Activated CD4-positive, alpha-beta T cell treated with anti-CD3 and anti-CD28 coated beads, Interleukin-2, amount 50 U/mL, for 24 hours (primary cell): ENCODE measurements around the gene C16orf95.
"Not testable (repeated sequence)": the region's sequence is repeated elsewhere in the genome, so short reads cannot be mapped to it uniquely, and the experiment has no call there.

ENCODE experiments used
- DNase-seq, 2 donors: peaks; one replicate each; pipeline ENCODE4 v3.0.0-alpha.2; 2020; ENCODE audit warnings: low read depth in 1 of 2, low spot score in 1 of 2

C16orf95 gene

GRCh38 chr16:87316923-87317749 lies at the start of gene C16orf95:
Gene C16orf95 (minus strand): TSS chr16:87317392. CDS start chr16:87317242, 150 bp downstream.
- peak; percentile 96 to 99 for DNase-seq

GRCh38 chr16:87366930-87367329 lies 49.7 kb upstream of the C16orf95 start:
- DNase-seq, result no peak

DNA sequence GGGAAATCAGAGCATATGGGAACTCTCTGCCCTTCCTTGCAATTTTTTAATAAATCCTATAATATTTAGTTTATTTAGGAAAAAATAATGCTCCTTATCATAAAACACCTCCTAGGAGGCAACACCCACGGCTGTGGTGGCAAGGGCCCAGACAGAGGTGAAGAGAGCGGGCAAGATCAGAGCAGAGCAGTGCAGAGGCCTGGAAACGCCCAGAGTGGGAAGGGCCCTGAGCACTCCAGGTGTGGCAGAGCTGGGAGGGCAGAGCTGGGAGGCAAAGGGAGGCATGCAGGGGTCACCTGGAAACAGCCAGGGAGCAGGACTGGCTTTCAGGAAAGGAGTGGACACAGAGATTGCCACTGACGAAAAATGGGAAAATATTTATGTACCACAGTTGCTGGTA lies 49.1 kb upstream of the C16orf95 start:
- DNase-seq, result no peak

DNA sequence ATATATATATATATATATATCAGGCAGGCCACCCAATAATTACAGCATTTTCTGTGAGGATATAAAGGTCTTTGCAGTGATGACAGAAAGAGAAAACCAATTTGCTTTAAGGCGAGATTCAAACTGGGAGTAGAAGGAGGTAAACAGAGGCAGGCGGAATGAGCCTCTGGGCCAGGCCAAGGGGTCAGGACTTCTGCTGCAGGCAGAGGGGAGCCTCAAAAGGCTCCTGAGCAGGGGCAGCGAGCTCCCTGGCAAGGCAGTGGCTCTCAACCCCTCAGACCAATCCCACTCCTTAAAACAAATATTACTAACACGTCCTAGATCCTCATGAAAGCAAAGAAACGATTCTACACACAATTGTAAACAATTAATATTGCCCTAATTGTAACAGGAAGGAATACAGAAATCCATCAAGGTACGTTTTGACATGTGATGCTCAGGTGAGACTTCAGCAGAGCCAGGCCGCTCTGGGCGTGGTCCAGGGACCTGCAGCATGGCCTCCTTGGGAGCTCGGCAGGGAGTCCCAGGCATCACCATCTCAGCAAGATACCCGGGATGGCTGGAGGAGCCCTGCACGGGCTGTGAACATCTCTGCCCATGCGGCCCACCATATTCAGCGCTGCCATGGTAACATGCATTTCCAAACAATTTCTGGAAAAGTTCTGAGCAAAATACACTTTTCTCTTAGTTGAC lies 48.0 kb upstream of the C16orf95 start:
- no peak for DNase-seq

DNA sequence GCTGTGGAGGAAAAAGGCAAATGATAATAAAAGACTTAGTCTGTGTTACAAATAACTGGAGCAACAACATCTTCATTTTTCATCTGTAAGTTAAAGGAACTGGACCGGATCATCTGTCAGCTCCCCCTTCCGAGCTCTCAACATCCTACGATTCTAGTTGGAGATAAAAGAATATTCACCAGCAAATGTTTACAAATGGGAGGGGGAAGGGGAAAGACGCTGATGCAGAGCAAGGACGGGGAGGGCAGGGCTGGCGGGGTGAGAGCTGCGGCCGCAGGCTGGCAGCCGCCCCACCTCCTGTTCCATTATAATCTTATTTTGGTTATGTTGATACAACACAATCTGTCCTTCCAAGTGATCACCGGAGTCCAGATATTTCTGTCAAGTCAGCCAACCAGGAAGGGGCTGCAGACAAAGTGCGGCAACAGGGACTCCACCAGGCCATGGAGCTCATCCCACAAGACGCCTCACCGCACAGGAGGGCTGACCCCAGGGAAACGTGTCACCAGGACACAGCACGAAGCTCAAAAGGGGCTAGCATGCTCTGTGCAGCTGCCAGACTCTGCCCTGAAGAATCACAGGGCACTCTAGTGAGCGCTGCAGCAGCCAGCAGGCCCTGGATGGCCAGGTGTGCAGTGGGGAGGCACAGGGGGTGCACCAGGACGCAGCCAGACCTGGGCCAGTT lies 46.7 kb upstream of the C16orf95 start:
- no peak for DNase-seq

GRCh38 chr16:87362828-87363559 lies 45.8 kb upstream of the C16orf95 start:
- not testable (repeated sequence) for DNase-seq

GRCh38 chr16:87361916-87362619 lies 44.9 kb upstream of the C16orf95 start:
- no peak for DNase-seq

DNA sequence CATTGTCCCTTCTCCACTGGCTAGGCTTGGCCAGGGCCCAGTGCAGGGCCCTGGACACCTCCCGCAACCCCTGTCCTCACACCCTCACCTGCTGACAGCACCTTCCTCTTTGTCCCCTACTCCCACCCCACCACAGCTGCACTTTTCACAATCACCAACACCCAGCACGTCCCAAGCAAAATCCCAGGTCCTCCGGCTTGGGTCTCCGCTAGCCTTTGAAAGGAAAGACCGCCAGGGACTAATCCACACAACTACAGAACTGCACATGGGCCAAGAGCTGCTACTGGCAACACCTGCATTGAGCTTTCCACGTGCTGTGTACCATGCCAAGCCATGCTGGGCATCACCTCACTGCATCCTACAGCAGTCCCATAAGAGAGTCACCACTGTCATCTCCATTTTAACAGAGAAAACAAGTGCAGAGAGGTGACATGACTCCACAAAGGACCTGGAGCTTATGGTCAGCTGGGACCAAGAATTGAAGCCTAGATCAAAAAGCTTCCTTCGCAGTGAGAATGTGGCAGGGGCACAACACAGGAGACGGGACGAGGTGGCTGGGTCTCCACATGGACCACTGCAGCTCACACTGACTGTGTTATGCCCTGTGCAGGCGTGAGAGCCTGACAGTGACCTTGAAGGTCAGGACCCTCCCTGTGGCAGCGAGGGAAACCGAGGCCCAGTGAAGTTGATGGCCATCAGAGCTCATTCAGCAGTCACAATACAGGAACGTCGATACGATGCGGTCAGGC lies 43.8 kb upstream of the C16orf95 start:
- DNase-seq, result no peak

DNA sequence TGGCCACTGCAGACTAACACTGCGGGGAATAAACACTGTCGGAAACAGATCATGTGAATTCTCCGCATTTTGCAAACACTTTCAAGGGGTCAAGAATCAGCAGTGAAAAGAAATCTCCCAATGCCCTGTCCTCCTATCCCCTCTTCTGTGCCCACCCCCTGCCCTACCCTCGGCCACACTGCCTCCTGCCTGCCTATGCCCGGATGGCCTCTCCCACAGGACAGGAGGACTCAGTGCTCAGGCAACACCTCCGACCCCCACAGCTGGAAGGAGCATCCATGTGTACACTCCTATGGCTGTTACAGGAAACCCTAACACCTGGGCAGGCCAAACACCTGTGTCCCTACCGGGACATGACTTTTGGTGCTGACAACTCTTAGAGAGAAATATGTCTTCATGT lies 41.9 kb upstream of the C16orf95 start:
- DNase-seq, result no peak

GRCh38 chr16:87358696-87359095 lies 41.5 kb upstream of the C16orf95 start:
- no peak for DNase-seq

- DNase-seq, result no peak
These were observed 41.1 kb upstream of the C16orf95 start for GRCh38 chr16:87358250-87358649.

- DNase-seq, result no peak
These were observed 39.3 kb upstream of the C16orf95 start for GRCh38 chr16:87356491-87356853.

GRCh38 chr16:87353613-87354012 lies 36.4 kb upstream of the C16orf95 start:
- DNase-seq, result no peak

GRCh38 chr16:87352818-87353217 lies 35.6 kb upstream of the C16orf95 start:
- DNase-seq, result no peak

GRCh38 chr16:87351320-87351698 lies 34.1 kb upstream of the C16orf95 start:
- no peak for DNase-seq

DNA sequence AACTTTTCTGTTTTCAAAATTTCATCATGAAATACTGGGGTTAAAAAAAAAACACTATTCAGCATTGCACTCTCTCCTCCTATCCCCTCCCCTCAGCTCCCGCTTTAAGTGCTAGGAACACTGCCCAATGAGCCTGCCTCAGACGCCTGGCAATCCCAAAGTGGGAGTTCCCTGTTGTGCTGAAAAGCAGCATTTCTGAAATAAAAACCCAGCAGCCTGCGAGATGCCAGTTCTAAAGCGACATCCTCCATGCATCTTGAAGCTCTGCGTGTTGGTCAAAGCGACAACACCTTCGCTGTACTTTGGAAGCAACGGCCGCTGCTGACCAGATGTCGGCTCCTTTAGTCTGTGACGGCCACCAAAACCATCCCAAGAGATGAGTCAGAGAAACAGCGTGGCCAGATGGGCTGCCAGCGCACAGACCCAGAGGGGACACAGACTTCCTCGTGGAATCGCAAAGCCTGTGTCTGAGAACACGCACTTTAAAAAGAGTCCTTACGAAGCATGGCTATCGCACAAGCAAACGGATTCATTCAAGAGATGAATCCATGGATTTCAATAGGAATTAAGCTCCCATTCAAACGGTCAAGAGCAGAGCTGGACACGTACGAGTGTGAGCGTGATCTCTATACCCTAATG lies 33.6 kb upstream of the C16orf95 start:
- DNase-seq, result no peak

DNA sequence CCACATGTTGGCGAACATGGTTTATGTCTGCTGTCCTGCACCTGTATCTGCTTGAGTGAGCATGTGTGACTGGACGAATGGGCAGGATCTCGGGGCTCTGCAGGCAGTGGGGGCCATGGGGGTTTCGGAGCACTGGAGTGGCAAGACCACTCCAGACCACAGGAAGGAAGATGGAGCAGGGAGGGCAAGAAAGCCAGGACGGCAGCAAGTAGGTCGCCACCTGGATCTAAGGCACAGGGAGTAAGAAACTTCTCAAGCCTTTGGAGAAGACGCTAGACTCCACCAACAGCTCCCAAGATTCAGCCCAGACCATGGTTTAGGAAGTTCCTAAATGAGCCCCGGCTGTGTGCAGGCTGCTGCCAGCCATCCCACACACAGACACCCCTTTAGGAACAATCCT lies 32.8 kb upstream of the C16orf95 start:
- no peak for DNase-seq

DNA sequence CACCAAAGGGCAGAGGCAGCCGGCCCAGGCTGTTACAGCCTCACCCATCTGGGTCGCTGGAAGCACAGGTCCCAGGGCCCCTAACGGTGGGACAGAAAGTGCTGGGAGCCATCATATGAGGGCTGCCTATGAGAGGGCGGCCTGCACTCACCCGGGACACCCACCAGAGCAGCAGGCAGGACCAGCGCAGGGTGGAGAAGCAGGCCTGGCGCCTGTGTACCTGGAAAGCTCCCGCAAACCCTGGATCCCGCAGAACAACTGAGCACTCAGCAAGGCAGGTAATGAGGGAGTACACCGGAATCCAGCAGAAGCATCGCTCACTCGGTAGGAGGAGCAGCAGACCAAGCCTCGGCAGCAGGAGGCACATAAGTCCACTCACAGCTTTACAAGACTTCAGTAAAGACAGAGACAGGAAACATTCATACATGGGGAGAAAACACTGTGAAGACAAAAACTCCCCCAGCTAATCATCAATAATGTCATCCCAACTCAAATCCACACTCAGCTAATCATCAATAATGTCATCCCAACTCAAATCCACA lies 31.5 kb upstream of the C16orf95 start:
- no peak for DNase-seq

GRCh38 chr16:87347932-87348615 lies 30.9 kb upstream of the C16orf95 start:
- DNase-seq, result no peak
